Effector memory CD4-positive, alpha-beta T cell (primary cell): Measurements from ENCODE around the gene SMIM3.
A peak's percentile ranks its signal among the peaks of the same experiment; 100 is the strongest.

Experiments
- DNase-seq, 3 donors: peaks; one replicate each; pipeline ENCODE4 v3.0.0-alpha.2; 2020
- H3K27ac ChIP-seq: 2 replicates; pipeline ENCODE4 v1.7.0; 2013; ENCODE audit warnings: mild to moderate bottlenecking, low read length, moderate library complexity; ENCODE audit not compliant: insufficient read depth, poor library complexity, severe bottlenecking
- H3K27me3 ChIP-seq: replicated peaks from 2 replicates; pipeline ENCODE4 v1.7.0; 2013; ENCODE audit warnings: mild to moderate bottlenecking, low read length; ENCODE audit not compliant: insufficient read depth, control insufficient read depth, poor library complexity, severe bottlenecking
- H3K36me3 ChIP-seq: 2 replicates; pipeline ENCODE4 v1.7.0; 2013; ENCODE audit warnings: mild to moderate bottlenecking, low read length, moderate library complexity; ENCODE audit not compliant: control insufficient read depth, insufficient read depth
- H3K4me1 ChIP-seq: 2 replicates; pipeline ENCODE4 v1.7.0; 2013; ENCODE audit warnings: low read length, mild to moderate bottlenecking; ENCODE audit not compliant: control insufficient read depth, insufficient read depth, poor library complexity, severe bottlenecking
- H3K4me3 ChIP-seq: 2 replicates; pipeline ENCODE4 v1.7.0; 2013; ENCODE audit warnings: low read length, low read depth, mild to moderate bottlenecking; ENCODE audit not compliant: insufficient read depth, poor library complexity, severe bottlenecking
- H3K9me3 ChIP-seq: 2 replicates; pipeline ENCODE4 v1.7.0; 2013; ENCODE audit warnings: mild to moderate bottlenecking, low read length, moderate library complexity; ENCODE audit not compliant: control insufficient read depth

The SMIM3 gene

GRCh38 chr5:150780187-150780692 lies 1.7 kb downstream of the SMIM3 start:
- no peak overlapping the region for H3K4me3 ChIP-seq

GRCh38 chr5:150780816-150781221 lies 2.3 kb downstream of the SMIM3 start:
- no peaks in the 10 kb centered on the region for H3K27me3 ChIP-seq
- H3K9me3 ChIP-seq = no peaks in the 10 kb centered on the region
- peaks cover 28% of the 10 kb centered on the region for H3K4me1 ChIP-seq
- no peak for DNase-seq
- no peak overlapping the region for H3K27ac ChIP-seq
- H3K4me3 ChIP-seq = no peak overlapping the region
- no peaks in the 10 kb centered on the region for H3K36me3 ChIP-seq

More at GRCh38 chr5:150780187-150780692, 1.7 kb downstream of the SMIM3 start:
- no peaks in the 10 kb centered on the region for H3K9me3 ChIP-seq
- H3K27ac ChIP-seq = no peak overlapping the region
- H3K4me1 ChIP-seq = peaks cover 28% of the 10 kb centered on the region
- no peaks in the 10 kb centered on the region for H3K36me3 ChIP-seq
- no peak for DNase-seq
- H3K27me3 ChIP-seq = no peaks in the 10 kb centered on the region

GRCh38 chr5:150781706-150782614 lies 3.4 kb downstream of the SMIM3 start:
- Histone ChIP-seq H3K27me3 (no peaks in the 10 kb centered on the region), H3K9me3 (no peaks in the 10 kb centered on the region), H3K4me3 (no peak overlapping the region), H3K27ac (peak overlapping the region; percentile 4), H3K4me1 (peaks cover 28% of the 10 kb centered on the region), H3K36me3 (no peaks in the 10 kb centered on the region)
- no peak for DNase-seq

- Histone ChIP-seq H3K27ac (peak overlapping the region; percentile 62), H3K27me3 (no peaks in the 10 kb centered on the region), H3K36me3 (no peaks in the 10 kb centered on the region), H3K4me1 (peaks cover 28% of the 10 kb centered on the region), H3K4me3 (no peak overlapping the region), H3K9me3 (no peaks in the 10 kb centered on the region)
- no peak for DNase-seq
Observed at GRCh38 chr5:150782850-150783249, 4.3 kb downstream of the SMIM3 start.

GRCh38 chr5:150783422-150783928 lies 4.9 kb downstream of the SMIM3 start:
- peak overlapping the region; percentile 23 for H3K4me3 ChIP-seq

GRCh38 chr5:150785950-150786349 lies 7.4 kb downstream of the SMIM3 start:
- Histone ChIP-seq H3K27ac (no peak overlapping the region), H3K9me3 (no peaks in the 10 kb centered on the region), H3K36me3 (no peaks in the 10 kb centered on the region), H3K4me1 (peaks cover 23% of the 10 kb centered on the region), H3K27me3 (no peaks in the 10 kb centered on the region), H3K4me3 (no peak overlapping the region)
- no peak for DNase-seq

More at GRCh38 chr5:150783422-150783928, 4.9 kb downstream of the SMIM3 start:
- Histone ChIP-seq H3K36me3 (no peaks in the 10 kb centered on the region), H3K27me3 (no peaks in the 10 kb centered on the region), H3K9me3 (no peaks in the 10 kb centered on the region), H3K27ac (peak overlapping the region; percentile 62), H3K4me1 (peaks cover 22% of the 10 kb centered on the region)
- peak; percentile 46 to 67 (median 56) for DNase-seq

- H3K27me3 ChIP-seq = no peaks in the 10 kb centered on the region
- H3K27ac ChIP-seq = no peak overlapping the region
- H3K4me3 ChIP-seq = no peak overlapping the region
- H3K9me3 ChIP-seq = no peaks in the 10 kb centered on the region
- H3K4me1 ChIP-seq = peaks cover 23% of the 10 kb centered on the region
- H3K36me3 ChIP-seq = no peaks in the 10 kb centered on the region
- DNase-seq = no peak
Observed at GRCh38 chr5:150786876-150787275, 8.3 kb downstream of the SMIM3 start.

- no peak for DNase-seq
- no peaks in the 10 kb centered on the region for H3K27me3 ChIP-seq
- no peak overlapping the region for H3K27ac ChIP-seq
- H3K4me3 ChIP-seq = no peak overlapping the region
- H3K36me3 ChIP-seq = no peaks in the 10 kb centered on the region
- peaks cover 19% of the 10 kb centered on the region for H3K4me1 ChIP-seq
- no peaks in the 10 kb centered on the region for H3K9me3 ChIP-seq
Observed at GRCh38 chr5:150787656-150788055, 9.1 kb downstream of the SMIM3 start.

GRCh38 chr5:150788977-150789376 lies 10.4 kb downstream of the SMIM3 start:
- no peaks in the 10 kb centered on the region for H3K36me3 ChIP-seq
- no peaks in the 10 kb centered on the region for H3K9me3 ChIP-seq
- no peak for DNase-seq
- H3K27me3 ChIP-seq = no peaks in the 10 kb centered on the region
- no peak overlapping the region for H3K27ac ChIP-seq
- peaks cover 11% of the 10 kb centered on the region for H3K4me1 ChIP-seq
- H3K4me3 ChIP-seq = no peak overlapping the region

GRCh38 chr5:150789450-150789849 lies 10.9 kb downstream of the SMIM3 start:
- no peak for DNase-seq
- no peaks in the 10 kb centered on the region for H3K27me3 ChIP-seq
- no peaks in the 10 kb centered on the region for H3K36me3 ChIP-seq
- H3K9me3 ChIP-seq = no peaks in the 10 kb centered on the region
- H3K4me1 ChIP-seq = peaks cover 11% of the 10 kb centered on the region
- no peak overlapping the region for H3K4me3 ChIP-seq
- H3K27ac ChIP-seq = no peak overlapping the region
